SK-N-SH treated with all-trans-retinoic acid at 6 μM for 48 hours (cell line): Measurements from ENCODE around the gene SH3RF1.

Source experiments
- TCF4 ChIP-seq: fragments of 250-450 bp; sonication (Bioruptor Pico); IDR thresholded peaks from 2 replicates; pipeline ENCODE4 v1.8.0; 2021; ENCODE audit warnings: mild to moderate bottlenecking, moderate library complexity, borderline replicate concordance
- TOX ChIP-seq: fragments of 250-450 bp; sonication (Bioruptor Pico); IDR thresholded peaks from 2 replicates; pipeline ENCODE4 v1.8.0; 2021; ENCODE audit warnings: mild to moderate bottlenecking, moderate library complexity, borderline replicate concordance

- TF ChIP-seq TOX (no peak), TCF4 (CRISPR knock-in tag) (no peak)
Measured at GRCh38 chr4:169266081-169266480, 4.7 kb downstream of the SH3RF1 start.
